Measurements from ENCODE around the gene HNRNPLL.
"Not testable (repeated sequence)": the region's sequence is repeated elsewhere in the genome, so short reads cannot be mapped to it uniquely, and the experiment has no call there.

Gene HNRNPLL

GRCh38 chr2:38537937-38538525 is 64.7 kb downstream of the HNRNPLL start:
- Mint-ChIP-seq H3K9me3 (no peaks in the 10 kb centered on the region), H3K27ac (no peak overlapping the region)

DNA sequence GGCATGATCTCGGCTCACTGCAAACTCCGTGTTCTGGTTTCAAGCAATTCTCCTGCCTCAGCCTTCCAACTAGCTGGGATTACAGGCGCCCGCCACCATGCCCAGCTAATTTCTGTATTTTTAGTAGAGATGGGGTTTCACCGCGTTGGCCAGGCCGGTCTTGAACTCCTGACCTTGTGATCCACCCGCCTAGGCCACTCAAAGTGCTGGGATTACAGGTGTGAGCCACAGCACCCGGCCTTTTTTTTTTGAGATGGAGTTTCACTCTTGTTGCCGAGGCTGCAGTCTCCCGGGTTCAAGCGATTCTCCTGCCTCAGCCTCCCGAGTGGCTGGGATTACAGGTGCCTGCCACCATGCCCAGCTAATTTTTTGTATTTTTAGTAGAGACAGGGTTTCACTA is 65.4 kb downstream of the HNRNPLL start:
- not testable (repeated sequence) for H3K4me1 Mint-ChIP-seq

More at GRCh38 chr2:38537937-38538525, 64.7 kb downstream of the HNRNPLL start:
- no peak overlapping the region for H3K4me3 Mint-ChIP-seq
- ATAC-seq (no peak), DNase-seq (ENCODE audit: low spot score in 2 of 2) (no peak)
- H3K4me1 Mint-ChIP-seq = peaks cover 10% of the 10 kb centered on the region
- no peaks in the 10 kb centered on the region for H3K36me3 Mint-ChIP-seq

DNA sequence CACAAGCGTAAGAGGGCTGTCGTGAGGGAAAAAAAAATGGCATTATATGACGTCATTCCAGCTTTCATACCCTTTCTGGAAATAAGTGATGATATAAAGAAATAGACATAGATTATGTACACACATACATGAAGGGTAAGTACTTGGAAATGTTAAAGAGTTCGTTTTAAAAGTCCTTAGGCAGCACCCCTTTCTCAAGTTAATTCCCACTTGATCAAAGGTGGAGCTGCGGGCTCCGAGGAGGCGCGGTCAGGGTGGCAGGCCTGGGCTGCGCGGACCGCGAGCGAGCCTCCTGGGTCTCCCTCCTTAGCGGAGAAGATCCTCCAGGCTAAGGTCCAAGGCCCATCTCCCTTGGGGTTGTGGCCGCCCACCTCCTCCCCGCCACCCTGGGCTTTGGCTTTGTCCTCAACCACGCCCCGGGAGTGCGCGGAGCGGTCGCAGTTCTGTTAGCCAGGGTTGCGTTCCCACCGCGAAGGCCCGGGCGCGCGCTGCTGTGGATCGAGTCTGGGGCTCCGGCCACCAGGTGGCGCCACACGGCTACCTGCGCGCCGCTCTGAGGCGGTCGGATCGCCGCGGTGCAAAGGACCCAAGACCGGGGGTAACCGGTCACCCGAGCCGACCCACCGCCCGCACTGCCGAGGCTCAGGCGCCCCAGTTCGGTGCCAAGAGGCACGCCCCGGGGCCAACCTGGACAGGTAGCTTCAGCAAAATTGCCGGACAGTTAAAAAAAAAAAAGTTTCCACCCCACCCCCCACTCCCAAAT is 66.8 kb downstream of the HNRNPLL start:
- DNase-seq (ENCODE audit: low spot score in 2 of 2) = peak; percentile 89 to 91
- Mint-ChIP-seq H3K36me3 (no peaks in the 10 kb centered on the region), H3K27ac (no peak overlapping the region), H3K4me3 (peak overlapping the region; percentile 44), H3K4me1 (peaks cover 5% of the 10 kb centered on the region), H3K9me3 (no peaks in the 10 kb centered on the region)
- peak; percentile 93 for ATAC-seq

More for the DNA sequence above, 65.4 kb downstream of the HNRNPLL start:
- not testable (repeated sequence) for DNase-seq (ENCODE audit: low spot score in 2 of 2); H3K36me3 Mint-ChIP-seq; H3K27ac Mint-ChIP-seq; H3K9me3 Mint-ChIP-seq; ATAC-seq; H3K4me3 Mint-ChIP-seq

DNA sequence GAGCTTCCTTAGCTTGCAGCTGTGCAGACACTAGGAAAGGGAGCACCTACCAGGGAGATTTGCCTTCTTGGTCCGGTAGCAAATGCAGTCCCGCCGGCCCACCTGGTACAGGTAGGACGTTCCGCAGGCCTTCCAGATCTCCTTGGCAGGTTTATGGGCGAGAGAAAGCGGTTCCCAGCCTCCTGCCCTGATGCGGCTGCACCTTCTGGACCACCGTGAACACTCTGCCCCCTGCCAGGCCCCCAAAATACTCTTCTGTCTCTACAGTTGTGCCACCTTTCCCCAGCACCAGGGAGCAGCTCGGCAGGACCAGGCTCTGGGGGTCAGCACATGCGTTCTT is 67.4 kb downstream of the HNRNPLL start:
- no peaks in the 10 kb centered on the region for H3K36me3 Mint-ChIP-seq
- H3K9me3 Mint-ChIP-seq = no peaks in the 10 kb centered on the region
- DNase-seq (ENCODE audit: low spot score in 2 of 2) = no peak
- no peak overlapping the region for H3K27ac Mint-ChIP-seq
- no peak for ATAC-seq
- peak overlapping the region; percentile 44 for H3K4me3 Mint-ChIP-seq
- H3K4me1 Mint-ChIP-seq = peaks cover 5% of the 10 kb centered on the region

DNA sequence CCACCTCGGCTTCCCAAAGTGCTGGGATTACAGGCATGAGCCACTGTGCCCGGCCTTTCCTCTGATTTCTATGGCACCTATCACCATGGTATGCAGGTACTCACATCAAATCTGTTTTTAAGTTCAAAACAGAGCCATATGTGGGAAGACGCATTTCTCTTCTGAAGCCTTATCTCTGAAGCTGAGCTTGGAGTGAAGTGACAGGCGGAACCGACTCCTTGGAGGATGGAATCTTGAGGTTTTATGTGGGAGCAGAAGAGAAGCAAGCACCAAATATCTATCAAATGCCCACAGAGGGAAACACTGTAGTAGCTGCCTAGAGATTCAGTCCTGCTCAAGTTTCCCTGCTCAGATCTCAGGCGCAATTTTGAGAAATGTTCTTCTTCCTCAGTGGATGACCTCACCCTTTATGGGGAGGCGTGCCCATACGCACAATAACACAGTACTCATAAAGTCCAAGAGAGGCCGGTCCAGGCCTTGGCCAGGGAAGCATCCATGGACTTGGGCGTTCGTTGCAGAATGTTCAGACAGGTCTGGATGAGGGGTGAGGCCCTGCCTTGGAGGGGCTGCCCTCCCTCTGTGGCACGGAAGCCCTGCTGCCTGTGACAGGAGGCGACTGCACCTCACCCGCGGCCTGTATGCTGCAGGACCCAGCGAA is 67.9 kb downstream of the HNRNPLL start:
- DNase-seq (ENCODE audit: low spot score in 2 of 2) (no peak), ATAC-seq (no peak)
- Mint-ChIP-seq H3K4me1 (peaks cover 5% of the 10 kb centered on the region), H3K27ac (no peak overlapping the region), H3K4me3 (no peak overlapping the region), H3K9me3 (no peaks in the 10 kb centered on the region), H3K36me3 (no peaks in the 10 kb centered on the region)

DNA sequence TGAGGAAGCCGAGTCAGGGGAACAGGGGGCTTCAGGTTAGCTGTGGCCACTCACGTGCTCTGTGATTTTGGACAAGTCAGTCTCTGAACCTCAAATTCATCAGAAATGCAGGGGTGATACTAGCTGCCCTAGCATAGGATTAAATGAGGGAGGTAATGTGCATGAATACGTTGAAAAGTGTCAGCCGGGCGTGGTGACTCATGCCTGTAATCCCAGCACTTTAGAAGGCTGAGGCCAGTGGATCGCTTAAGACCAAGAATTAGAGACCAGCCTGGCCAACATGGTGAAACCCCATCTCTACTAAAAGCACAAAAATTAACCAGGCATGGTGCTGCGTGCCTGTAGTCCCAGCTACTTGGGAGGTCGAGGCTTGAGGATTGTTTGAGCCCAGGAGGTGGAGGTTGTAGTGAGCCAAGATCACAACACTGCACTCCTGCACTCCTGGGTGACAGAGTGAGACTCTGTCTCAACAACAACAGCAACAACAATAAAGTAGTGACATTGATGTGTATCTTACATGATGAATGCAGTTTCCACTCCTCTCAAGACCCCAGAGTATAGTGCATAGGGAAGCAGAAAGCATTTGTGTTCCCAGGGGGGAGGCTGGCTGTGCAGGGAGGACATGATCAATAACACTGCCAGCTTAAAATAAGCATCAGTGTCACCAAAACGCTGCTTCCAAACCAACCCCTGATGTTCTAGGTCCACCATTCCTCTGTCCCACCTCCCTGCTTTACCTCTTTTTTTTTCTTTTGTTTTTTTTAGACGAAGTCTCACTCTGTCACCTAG is 68.8 kb downstream of the HNRNPLL start:
- no peak for ATAC-seq
- H3K4me1 Mint-ChIP-seq = peaks cover 5% of the 10 kb centered on the region

DNA sequence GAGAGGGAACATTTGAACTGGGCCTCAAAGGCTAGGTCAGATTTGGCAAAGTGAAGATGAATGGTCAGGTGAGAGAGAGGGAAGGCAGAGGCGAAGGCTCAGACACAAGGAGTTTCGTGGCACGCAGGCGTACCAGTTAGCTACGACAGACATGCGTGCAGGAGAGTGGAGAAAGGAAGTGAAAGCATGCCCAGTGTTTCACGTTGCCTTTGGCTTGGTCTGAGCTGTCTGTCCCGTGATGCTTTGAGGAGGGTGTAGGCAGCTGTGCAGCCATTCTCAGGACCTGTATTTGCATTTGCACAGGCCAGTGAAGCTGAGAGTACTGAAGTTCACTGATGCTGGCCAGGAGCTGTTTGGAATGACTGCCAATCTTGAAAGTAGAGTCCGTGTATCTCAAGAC is 69.5 kb downstream of the HNRNPLL start:
- no peak overlapping the region for H3K4me3 Mint-ChIP-seq
- H3K27ac Mint-ChIP-seq = no peak overlapping the region
- no peaks in the 10 kb centered on the region for H3K9me3 Mint-ChIP-seq
- peaks cover 12% of the 10 kb centered on the region for H3K4me1 Mint-ChIP-seq
- peak; percentile 44 for ATAC-seq
- DNase-seq (ENCODE audit: low spot score in 2 of 2) = no peak
- no peaks in the 10 kb centered on the region for H3K36me3 Mint-ChIP-seq

More for the DNA sequence above, 68.8 kb downstream of the HNRNPLL start:
- Mint-ChIP-seq H3K4me3 (no peak overlapping the region), H3K9me3 (no peaks in the 10 kb centered on the region), H3K27ac (no peak overlapping the region), H3K36me3 (no peaks in the 10 kb centered on the region)
- DNase-seq (ENCODE audit: low spot score in 2 of 2) = no peak

DNA sequence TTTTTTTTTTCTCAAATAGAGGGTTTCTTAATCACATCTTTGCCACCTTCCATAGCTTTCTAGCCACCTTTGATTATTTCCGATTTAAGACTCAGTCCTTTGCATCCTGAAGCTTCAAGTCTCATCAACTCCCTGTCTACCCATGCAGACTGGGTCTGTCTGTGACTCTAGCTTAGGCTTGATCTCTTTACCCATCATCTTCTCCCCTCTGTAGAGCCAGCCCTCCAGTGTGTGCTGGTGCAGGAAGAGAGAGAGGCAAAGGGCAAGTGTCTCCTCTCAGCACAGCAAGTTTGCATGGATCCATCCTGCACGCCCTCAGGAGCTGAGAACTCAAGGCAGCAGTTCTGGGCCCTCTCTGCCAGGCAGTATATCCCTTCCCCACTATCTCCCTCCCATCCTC is 70.4 kb downstream of the HNRNPLL start:
- H3K27ac Mint-ChIP-seq = no peak overlapping the region
- H3K36me3 Mint-ChIP-seq = no peaks in the 10 kb centered on the region
- peaks cover 13% of the 10 kb centered on the region for H3K4me1 Mint-ChIP-seq
- no peak overlapping the region for H3K4me3 Mint-ChIP-seq
- H3K9me3 Mint-ChIP-seq = no peaks in the 10 kb centered on the region
- DNase-seq (ENCODE audit: low spot score in 2 of 2) = no peak
- no peak for ATAC-seq

GRCh38 chr2:38529208-38529607 is 73.5 kb downstream of the HNRNPLL start:
- no peaks in the 10 kb centered on the region for H3K36me3 Mint-ChIP-seq
- H3K9me3 Mint-ChIP-seq = no peaks in the 10 kb centered on the region
- ATAC-seq (no peak), DNase-seq (ENCODE audit: low spot score in 2 of 2) (no peak)
- H3K27ac Mint-ChIP-seq = no peak overlapping the region
- peaks cover 13% of the 10 kb centered on the region for H3K4me1 Mint-ChIP-seq
- no peak overlapping the region for H3K4me3 Mint-ChIP-seq

DNA sequence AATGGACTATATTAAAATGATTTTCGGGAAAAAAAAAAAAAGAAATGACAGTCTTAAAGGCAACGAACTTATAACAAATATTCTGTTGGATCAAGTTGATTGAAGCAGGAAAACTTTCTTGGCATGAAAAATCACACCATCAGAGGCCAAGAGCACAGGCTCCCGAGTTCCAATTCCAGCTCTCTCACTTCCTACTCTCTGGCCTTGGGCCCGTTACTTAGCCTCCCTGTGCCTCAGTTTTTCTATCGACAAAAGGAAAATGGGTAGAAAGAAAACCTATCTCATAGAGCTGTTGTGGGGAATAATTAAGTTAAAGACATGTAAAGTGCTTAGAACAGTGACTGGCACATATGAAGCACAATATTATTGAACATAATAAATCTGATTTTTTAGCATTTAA is 74.2 kb downstream of the HNRNPLL start:
- Mint-ChIP-seq H3K36me3 (no peaks in the 10 kb centered on the region), H3K9me3 (no peaks in the 10 kb centered on the region), H3K27ac (no peak overlapping the region), H3K4me3 (peak overlapping the region; percentile 44), H3K4me1 (peaks cover 13% of the 10 kb centered on the region)
- no peak for ATAC-seq
- DNase-seq (ENCODE audit: low spot score in 2 of 2) = no peak

- DNase-seq (ENCODE audit: low spot score in 2 of 2) (peak; percentile 39 to 74), ATAC-seq (peak; percentile 81)
- Mint-ChIP-seq H3K4me3 (peak overlapping the region; percentile 44), H3K36me3 (no peaks in the 10 kb centered on the region), H3K4me1 (peaks cover 10% of the 10 kb centered on the region), H3K27ac (no peak overlapping the region), H3K9me3 (no peaks in the 10 kb centered on the region)
Measured at GRCh38 chr2:38528008-38528442, 74.7 kb downstream of the HNRNPLL start.

GRCh38 chr2:38527338-38528007 is 75.3 kb downstream of the HNRNPLL start:
- Mint-ChIP-seq H3K4me1 (peaks cover 8% of the 10 kb centered on the region), H3K27ac (no peak overlapping the region), H3K9me3 (no peaks in the 10 kb centered on the region), H3K4me3 (peak overlapping the region; percentile 44), H3K36me3 (no peaks in the 10 kb centered on the region)
- DNase-seq (ENCODE audit: low spot score in 2 of 2) (no peak), ATAC-seq (no peak)

DNA sequence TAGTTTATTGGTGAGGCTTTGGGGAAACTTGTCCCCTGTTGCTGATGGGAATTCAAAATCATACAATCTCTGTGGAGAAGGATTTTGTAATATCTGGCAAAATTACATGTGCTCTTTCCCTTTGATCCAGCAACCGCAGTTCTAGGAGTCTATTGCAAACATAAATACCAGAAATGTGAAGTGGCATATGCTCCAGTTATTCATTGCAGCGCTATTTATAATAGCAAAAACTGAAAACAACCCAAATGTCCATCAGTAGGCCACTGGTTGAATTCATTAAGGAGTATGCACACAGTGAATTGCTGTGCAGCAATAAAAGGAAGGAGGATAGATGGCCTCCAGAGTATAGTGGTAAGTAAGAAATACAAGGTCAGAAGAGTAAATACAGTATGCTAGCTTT is 76.5 kb downstream of the HNRNPLL start:
- no peak overlapping the region for H3K27ac Mint-ChIP-seq

DNA sequence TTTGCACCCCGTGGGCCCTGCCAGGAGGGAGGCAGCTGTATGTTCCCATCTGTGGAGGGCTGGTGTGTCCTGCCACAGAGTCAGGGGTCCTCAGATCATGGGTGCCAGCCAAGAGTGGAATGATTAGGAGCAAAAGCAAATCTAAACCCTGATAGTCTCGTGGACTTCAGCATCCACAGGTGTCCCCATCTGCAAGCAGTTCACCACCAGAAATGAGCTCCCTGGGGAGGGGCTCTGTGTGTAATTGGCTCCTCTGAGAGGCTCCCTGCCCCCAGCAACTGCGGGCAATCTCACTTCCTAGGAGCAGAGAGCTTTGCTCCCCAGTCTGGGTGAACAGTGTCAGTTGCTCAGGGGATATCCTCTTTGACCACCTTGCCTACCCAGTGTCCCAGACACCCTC is 78.1 kb downstream of the HNRNPLL start:
- peaks cover 8% of the 10 kb centered on the region for H3K4me1 Mint-ChIP-seq
- H3K27ac Mint-ChIP-seq = no peak overlapping the region
- no peak for DNase-seq (ENCODE audit: low spot score in 2 of 2)
- H3K9me3 Mint-ChIP-seq = no peaks in the 10 kb centered on the region
- no peak overlapping the region for H3K4me3 Mint-ChIP-seq
- ATAC-seq = no peak
- no peaks in the 10 kb centered on the region for H3K36me3 Mint-ChIP-seq

More for the DNA sequence above, 76.5 kb downstream of the HNRNPLL start:
- peaks cover 8% of the 10 kb centered on the region for H3K4me1 Mint-ChIP-seq
- H3K36me3 Mint-ChIP-seq = no peaks in the 10 kb centered on the region
- H3K4me3 Mint-ChIP-seq = no peak overlapping the region
- DNase-seq (ENCODE audit: low spot score in 2 of 2) = no peak
- H3K9me3 Mint-ChIP-seq = no peaks in the 10 kb centered on the region
- ATAC-seq = no peak

Data from stimulated activated effector memory CD8-positive, alpha-beta T cell treated with anti-CD3 and anti-CD28 coated beads, Interleukin-12 subunit alpha, Interleukin-12 subunit beta, amount 100 ng/mL, for 72 hours (primary cell).